Brain microvascular endothelial cell (primary cell): Measurements from ENCODE around the gene ZC3H13.

Experiments
- DNase-seq: peaks from one replicate; pipeline ENCODE4 v3.0.0-alpha.2; 2020
- H3K27ac ChIP-seq: fragments of 250-450 bp; sonication (Bioruptor Pico); 2 replicates; pipeline ENCODE4 v1.5.1; 2020; ENCODE audit warnings: mild to moderate bottlenecking, moderate library complexity
- H3K27me3 ChIP-seq: fragments of 250-450 bp; sonication (Bioruptor Pico); replicated peaks from 2 replicates; pipeline ENCODE4 v1.5.1; 2020; ENCODE audit warnings: mild to moderate bottlenecking
- H3K36me3 ChIP-seq: fragments of 250-450 bp; sonication (Bioruptor Pico); replicated peaks from 2 replicates; pipeline ENCODE4 v1.5.1; 2020; ENCODE audit warnings: mild to moderate bottlenecking
- H3K4me3 ChIP-seq: 2 replicates; pipeline ENCODE4 v1.5.1; 2011; ENCODE audit warnings: low read depth, mild to moderate bottlenecking, control low read depth, low read length, moderate library complexity
- CTCF ChIP-seq: IDR thresholded peaks from 2 replicates; pipeline ENCODE4 v1.5.1; 2011; ENCODE audit warnings: low read depth, mild to moderate bottlenecking, moderate library complexity, low read length, control low read depth, inconsistent platforms; ENCODE audit errors: missing control alignments
- in situ Hi-C: cut with HindIII; loops from 2 replicates; pipeline ENCODE4 v1.10.0; 2017; ENCODE audit warnings: low sequenced_read_pairs, low pct_ligation_motif_present

The ZC3H13 gene

DNA sequence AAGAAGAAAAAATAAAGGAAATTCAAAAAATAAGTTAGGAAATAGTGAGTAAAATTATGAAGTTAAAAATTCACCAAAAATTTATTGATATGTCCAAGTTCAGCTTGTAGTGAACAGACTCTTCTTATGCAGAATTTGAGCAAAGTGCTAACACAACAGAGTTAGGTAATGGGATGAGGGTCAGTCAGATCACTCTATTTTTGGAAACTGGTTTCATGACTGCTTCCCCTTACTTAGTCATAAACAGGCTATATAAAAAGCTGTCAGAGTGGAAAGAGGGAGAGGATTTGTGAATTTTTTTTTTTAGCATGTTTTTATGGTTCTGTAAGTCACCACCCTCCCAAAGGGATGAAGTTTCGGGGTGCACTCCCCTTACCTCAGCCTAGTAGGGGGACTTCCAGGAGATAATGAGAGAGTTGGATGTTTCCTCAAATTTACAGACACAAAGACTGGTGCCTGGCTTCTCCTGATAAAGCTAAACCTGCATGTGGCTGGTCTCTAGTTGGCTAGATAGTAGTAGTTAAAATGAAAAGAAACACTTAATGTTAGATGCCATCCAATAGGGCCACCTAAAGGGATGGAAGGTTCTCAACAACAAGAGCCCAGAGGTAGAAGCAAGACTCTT is 47.8 kb upstream of the ZC3H13 start:
- no peak for DNase-seq
- H3K27me3 ChIP-seq, result no peaks in the 10 kb centered on the region
- no peaks in the 10 kb centered on the region for H3K36me3 ChIP-seq
- no peak for TF ChIP-seq CTCF
- in situ Hi-C loops, result no loop called here
- H3K4me3 ChIP-seq, result no peak overlapping the region
- H3K27ac ChIP-seq, result no peak overlapping the region

DNA sequence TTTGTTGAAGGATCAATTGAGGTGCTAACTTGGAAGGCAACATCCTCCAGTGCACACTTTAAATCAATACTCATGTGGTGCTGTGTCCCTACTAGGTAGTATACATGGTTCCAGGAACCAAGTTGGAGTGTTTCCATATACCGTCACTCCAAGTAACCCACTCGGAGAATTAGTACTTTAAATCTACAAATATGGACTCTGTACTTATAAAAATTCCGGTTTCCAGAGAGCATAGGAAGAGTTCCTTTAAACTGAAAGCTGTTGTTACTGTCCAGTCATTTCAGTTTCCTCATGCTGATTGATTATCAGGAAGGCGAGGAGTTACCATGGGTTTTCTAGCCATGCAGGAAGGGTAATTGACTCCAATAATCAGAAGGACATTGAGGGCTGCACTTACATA is 45.1 kb upstream of the ZC3H13 start:
- no peak for DNase-seq
- in situ Hi-C loops, result no loop called here
- H3K27ac ChIP-seq, result no peak overlapping the region

DNA sequence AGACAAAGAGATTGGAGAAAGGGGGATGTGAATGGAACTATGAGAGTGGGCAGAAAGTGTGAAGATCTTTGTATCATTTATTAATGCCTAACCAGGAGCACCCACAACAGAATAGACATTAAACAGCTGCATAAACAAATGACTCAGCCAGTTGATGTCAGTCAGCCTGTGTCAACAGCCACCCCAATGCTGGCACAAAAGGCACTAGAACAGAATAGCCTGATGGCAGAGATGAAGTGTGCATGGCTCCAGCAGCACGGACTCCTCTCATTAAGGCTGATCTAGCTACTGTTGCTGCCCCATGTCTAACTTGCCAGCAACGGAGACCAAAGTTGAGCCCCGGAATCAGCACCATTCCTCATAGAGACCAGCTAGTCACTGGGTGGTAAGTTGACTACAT is 44.5 kb upstream of the ZC3H13 start:
- Histone ChIP-seq H3K27me3 (no peaks in the 10 kb centered on the region), H3K4me3 (no peak overlapping the region), H3K36me3 (no peaks in the 10 kb centered on the region), H3K27ac (no peak overlapping the region)
- DNase-seq, result no peak
- TF ChIP-seq CTCF, result no peak
- in situ Hi-C loops, result no loop called here

More for the DNA sequence above, 45.1 kb upstream of the ZC3H13 start:
- H3K27me3 ChIP-seq, result no peaks in the 10 kb centered on the region
- no peak for TF ChIP-seq CTCF
- H3K4me3 ChIP-seq, result no peak overlapping the region
- no peaks in the 10 kb centered on the region for H3K36me3 ChIP-seq

DNA sequence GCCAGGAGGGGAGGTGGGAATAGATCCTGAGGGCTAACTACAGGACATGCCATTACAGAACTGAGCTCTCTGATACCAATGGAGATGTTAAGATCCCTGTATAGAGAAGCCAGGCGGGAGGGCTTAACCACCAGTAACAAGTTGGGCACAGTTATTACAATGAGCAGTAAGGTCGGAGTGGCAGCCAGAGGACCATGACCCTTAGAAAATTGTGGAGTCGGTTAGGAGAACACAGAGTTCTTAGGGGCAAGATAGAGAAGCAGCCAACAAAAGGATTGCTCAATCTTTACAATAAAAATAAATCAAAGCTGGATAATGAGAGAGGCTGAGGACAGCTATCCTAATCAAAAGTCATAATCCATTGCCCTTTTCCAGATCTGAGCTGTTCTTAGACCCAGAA is 41.9 kb upstream of the ZC3H13 start:
- TF ChIP-seq CTCF, result no peak
- H3K4me3 ChIP-seq, result no peak overlapping the region
- DNase-seq, result no peak
- no peaks in the 10 kb centered on the region for H3K36me3 ChIP-seq
- no peaks in the 10 kb centered on the region for H3K27me3 ChIP-seq
- in situ Hi-C loops, result no loop called here
- no peak overlapping the region for H3K27ac ChIP-seq

GRCh38 chr13:46088821-46089562 is 36.4 kb upstream of the ZC3H13 start:
- H3K4me3 ChIP-seq, result no peak overlapping the region
- H3K27me3 ChIP-seq, result no peaks in the 10 kb centered on the region
- H3K36me3 ChIP-seq, result no peaks in the 10 kb centered on the region
- DNase-seq, result no peak
- in situ Hi-C loops, result no loop called here
- no peak for TF ChIP-seq CTCF
- H3K27ac ChIP-seq, result no peak overlapping the region

- Histone ChIP-seq H3K27ac (no peak overlapping the region), H3K36me3 (no peaks in the 10 kb centered on the region), H3K4me3 (no peak overlapping the region), H3K27me3 (no peaks in the 10 kb centered on the region)
- TF ChIP-seq CTCF, result no peak
- no peak for DNase-seq
- in situ Hi-C loops, result no loop called here
Measured at GRCh38 chr13:46087481-46087880, 34.9 kb upstream of the ZC3H13 start.
